CD14-positive monocyte (primary cell): ENCODE data around the gene ACVR1B. TPM values are rescaled to one million over a fixed set of nuclear protein-coding genes. Genes with fewer than 3 reads are reported as not detected.
A peak's percentile ranks its signal among the peaks of the same experiment; 100 is the strongest.

Experiments used
- DNase-seq, 3 donors: peaks; one replicate each; pipeline ENCODE4 v3.0.0-alpha.2; 2011 to 2022
- H2AFZ ChIP-seq: 2 replicates; pipeline ENCODE4 v1.6.0; 2012; ENCODE audit warnings: mild to moderate bottlenecking, low read depth, low read length, inconsistent platforms; ENCODE audit not compliant: insufficient read depth, poor library complexity, severe bottlenecking
- H3K27ac ChIP-seq, 2 donors: 1 replicate in 1 of 2; 2 replicates in 1 of 2; pipeline ENCODE4 v1.5.1; 2012 to 2013; ENCODE audit warnings: low read length in 2 of 2, control low read depth in 1 of 2, inconsistent platforms in 1 of 2, low read depth in 1 of 2, mild to moderate bottlenecking in 1 of 2
- H3K27me3 ChIP-seq, 2 donors: one replicate each; pipeline versions ENCODE4 v1.6.0 to v1.6.1; 2011 to 2013; ENCODE audit warnings: low read length in 2 of 2; ENCODE audit not compliant: control insufficient read depth in 2 of 2, insufficient read depth in 2 of 2
- H3K36me3 ChIP-seq, 2 donors: replicated peaks in 1 of 2; 1 replicate in 1 of 2; 2 replicates in 1 of 2; pipeline versions ENCODE4 v1.5.1 to v1.6.1; 2012 to 2013; ENCODE audit warnings: low read length in 2 of 2, control low read depth in 1 of 2, inconsistent platforms in 1 of 2, mild to moderate bottlenecking in 1 of 2; ENCODE audit not compliant: insufficient read depth in 2 of 2, control insufficient read depth in 1 of 2
- H3K4me1 ChIP-seq, 2 donors: 1 replicate in 1 of 2; 2 replicates in 1 of 2; pipeline versions ENCODE4 v1.5.1 to v1.6.1; 2012 to 2013; ENCODE audit warnings: low read length in 2 of 2, control low read depth in 1 of 2, inconsistent platforms in 1 of 2, mild to moderate bottlenecking in 1 of 2, moderate library complexity in 1 of 2; ENCODE audit not compliant: insufficient read depth in 2 of 2, control insufficient read depth in 1 of 2
- H3K4me2 ChIP-seq: replicated peaks from 2 replicates; pipeline ENCODE3; 2012; ENCODE audit warnings: low read length, moderate library complexity, mild to moderate bottlenecking; ENCODE audit not compliant: poor library complexity, severe bottlenecking; ENCODE audit errors: extremely low read depth
- H3K4me3 ChIP-seq, 3 experiments: fragments of 200-600 bp in 1 of 3; sonication (generic) in 1 of 3; replicated peaks in 1 of 3; 1 replicate in 2 of 3; 2 replicates in 1 of 3; pipeline ENCODE4 v1.5.1; 2011 to 2013; ENCODE audit warnings: low read length in 3 of 3, mild to moderate bottlenecking in 3 of 3, control low read depth in 2 of 3, low read depth in 2 of 3, inconsistent platforms in 1 of 3, moderate library complexity in 1 of 3
- H3K79me2 ChIP-seq: 2 replicates; pipeline ENCODE4 v1.6.0; 2012; ENCODE audit warnings: mild to moderate bottlenecking, control low read depth, inconsistent platforms, low read length, moderate library complexity; ENCODE audit not compliant: insufficient read depth
- H3K9ac ChIP-seq: 2 replicates; pipeline ENCODE4 v1.6.0; 2017; ENCODE audit warnings: low read length, mild to moderate bottlenecking; ENCODE audit not compliant: insufficient read depth, poor library complexity, severe bottlenecking
- H3K9me3 ChIP-seq, 2 donors: replicated peaks in 1 of 2; 1 replicate in 1 of 2; 2 replicates in 1 of 2; pipeline versions ENCODE4 v1.5.1 to v1.6.1; 2012 to 2013; ENCODE audit warnings: low read length in 2 of 2, control low read depth in 1 of 2; ENCODE audit not compliant: control insufficient read depth in 1 of 2, insufficient read depth in 1 of 2
- H4K20me1 ChIP-seq: 2 replicates; pipeline ENCODE4 v1.6.0; 2012; ENCODE audit warnings: mild to moderate bottlenecking, low read length, control low read depth, moderate library complexity; ENCODE audit not compliant: insufficient read depth
- H3K27ac Mint-ChIP-seq, 7 donors: one replicate each; pipeline ENCODE4 v1.8.0; 2020; ENCODE audit warnings: mild to moderate bottlenecking in 7 of 7, mixed read lengths in 7 of 7, moderate library complexity in 6 of 7, inconsistent platforms in 2 of 7
- H3K27me3 Mint-ChIP-seq, 3 donors: one replicate each; pipeline ENCODE4 v1.8.0; 2021 to 2022; ENCODE audit warnings: low read depth in 3 of 3, mild to moderate bottlenecking in 3 of 3, mixed read lengths in 3 of 3, moderate library complexity in 3 of 3, inconsistent platforms in 1 of 3
- H3K36me3 Mint-ChIP-seq, 2 donors: one replicate each; pipeline ENCODE4 v1.8.0; 2020; ENCODE audit warnings: mixed read lengths in 2 of 2, inconsistent platforms in 1 of 2, mild to moderate bottlenecking in 1 of 2
- H3K4me1 Mint-ChIP-seq: one replicate; pipeline ENCODE4 v1.8.0; 2020; ENCODE audit warnings: mild to moderate bottlenecking, mixed read lengths
- H3K4me3 Mint-ChIP-seq, 2 donors: one replicate each; pipeline ENCODE4 v1.8.0; 2020; ENCODE audit warnings: mild to moderate bottlenecking in 2 of 2, mixed read lengths in 2 of 2, moderate library complexity in 1 of 2
- H3K9me3 Mint-ChIP-seq, 7 donors: one replicate each; pipeline ENCODE4 v1.8.0; 2020 to 2022; ENCODE audit warnings: mixed read lengths in 7 of 7, mild to moderate bottlenecking in 6 of 7, moderate library complexity in 6 of 7, inconsistent platforms in 2 of 7
- WGBS: methylation state at CpG from one replicate; pipeline ENCODE4 v1.1.5; 2013; ENCODE audit warnings: missing lambda C conversion rate; ENCODE audit not compliant: insufficient coverage; 5-methylcytosine and 5-hydroxymethylcytosine counted together
- intact Hi-C, 2 donors: fragments of 100-400 bp; cut with micrococcal nuclease; formaldehyde crosslinking; loops; one replicate each; pipeline versions ENCODE4 v1.15.0 to v1.15.1; 2023
- polyA plus RNA-seq, 3 donors: library from polyadenylated mRNA; depleted of rRNA in 1 of 3; unstranded in 2 of 3; stranded (reverse) in 1 of 3; fragments of 300-500 nt in 2 of 3; fragments of >200 nt in 1 of 3; fragmentation: Illumina TruSeq in 2 of 3; gene quantifications; 1 replicate in 2 of 3; 2 replicates in 1 of 3; pipeline ENCODE4 v1.2.3, GENCODE V29; 2012 to 2021
- TF ChIP-seq, protein P1 (sequence below): fragments of 200-600 bp; IDR thresholded peaks from one replicate; pipeline ENCODE4 v1.8.0; 2022; ENCODE audit warnings: antibody characterized with exemption, mild to moderate bottlenecking

ACVR1B gene
- polyA plus RNA-seq, 3 donors, result 1.8 to 18.5 (median 3.9) TPM

GRCh38 chr12:52042706-52043385 is 91.3 kb downstream of the ACVR1B start:
- no peak overlapping the region for H3K27ac ChIP-seq
- intact Hi-C loops, result no loop called here

GRCh38 chr12:52043386-52044212 is 92.1 kb downstream of the ACVR1B start:
- TF ChIP-seq, protein P1, sequence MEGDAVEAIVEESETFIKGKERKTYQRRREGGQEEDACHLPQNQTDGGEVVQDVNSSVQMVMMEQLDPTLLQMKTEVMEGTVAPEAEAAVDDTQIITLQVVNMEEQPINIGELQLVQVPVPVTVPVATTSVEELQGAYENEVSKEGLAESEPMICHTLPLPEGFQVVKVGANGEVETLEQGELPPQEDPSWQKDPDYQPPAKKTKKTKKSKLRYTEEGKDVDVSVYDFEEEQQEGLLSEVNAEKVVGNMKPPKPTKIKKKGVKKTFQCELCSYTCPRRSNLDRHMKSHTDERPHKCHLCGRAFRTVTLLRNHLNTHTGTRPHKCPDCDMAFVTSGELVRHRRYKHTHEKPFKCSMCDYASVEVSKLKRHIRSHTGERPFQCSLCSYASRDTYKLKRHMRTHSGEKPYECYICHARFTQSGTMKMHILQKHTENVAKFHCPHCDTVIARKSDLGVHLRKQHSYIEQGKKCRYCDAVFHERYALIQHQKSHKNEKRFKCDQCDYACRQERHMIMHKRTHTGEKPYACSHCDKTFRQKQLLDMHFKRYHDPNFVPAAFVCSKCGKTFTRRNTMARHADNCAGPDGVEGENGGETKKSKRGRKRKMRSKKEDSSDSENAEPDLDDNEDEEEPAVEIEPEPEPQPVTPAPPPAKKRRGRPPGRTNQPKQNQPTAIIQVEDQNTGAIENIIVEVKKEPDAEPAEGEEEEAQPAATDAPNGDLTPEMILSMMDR, result no peak

More at GRCh38 chr12:52042706-52043385, 91.3 kb downstream of the ACVR1B start:
- Histone ChIP-seq H3K4me3 (no peak overlapping the region), H3K4me1 (peaks cover 30 to 58% of the 10 kb centered on the region in 2 donors), H4K20me1 (no peaks in the 10 kb centered on the region), H3K4me2 (no peak overlapping the region), H3K79me2 (no peaks in the 10 kb centered on the region), H3K27me3 (peaks cover 0 to under 1% of the 10 kb centered on the region in 2 donors), H2AFZ (no peak overlapping the region), H3K36me3 (no peaks in the 10 kb centered on the region), H3K9me3 (no peaks in the 10 kb centered on the region), H3K9ac (no peak overlapping the region)
- 100% methylated on average over 3 of the region's 8 CpGs for WGBS
- peak overlapping the region in 3 of 7 donors; percentile 13 to 62 (median 46) for H3K27ac Mint-ChIP-seq
- H3K27me3 Mint-ChIP-seq, result peaks cover 15 to 29% (median 21%) of the 10 kb centered on the region in 3 donors
- TF ChIP-seq, protein P1, result no peak
- H3K36me3 Mint-ChIP-seq, result peaks cover 4 to 15% of the 10 kb centered on the region in 2 donors
- H3K9me3 Mint-ChIP-seq, result peaks cover 0 to 3% (median 0%) of the 10 kb centered on the region in 7 donors
- H3K4me1 Mint-ChIP-seq, result peaks cover 57% of the 10 kb centered on the region
- H3K4me3 Mint-ChIP-seq, result no peak overlapping the region
- no peak for DNase-seq

More at GRCh38 chr12:52043386-52044212, 92.1 kb downstream of the ACVR1B start:
- peaks cover 7 to 24% (median 16%) of the 10 kb centered on the region in 3 donors for H3K27me3 Mint-ChIP-seq
- no peak overlapping the region for H3K4me3 ChIP-seq
- no peak overlapping the region for H3K4me3 Mint-ChIP-seq
- WGBS, result 88% methylated on average over 17 of the region's 21 CpGs
- H3K4me2 ChIP-seq, result no peak overlapping the region
- H3K4me1 Mint-ChIP-seq, result peaks cover 55% of the 10 kb centered on the region
- no peak overlapping the region for H2AFZ ChIP-seq
- H3K4me1 ChIP-seq, result peaks cover 26 to 56% of the 10 kb centered on the region in 2 donors
- H3K36me3 Mint-ChIP-seq, result peaks cover 4 to 10% of the 10 kb centered on the region in 2 donors
- no peaks in the 10 kb centered on the region for H4K20me1 ChIP-seq
- no peak overlapping the region for H3K9ac ChIP-seq
- H3K79me2 ChIP-seq, result no peaks in the 10 kb centered on the region
- no peak for DNase-seq
- H3K36me3 ChIP-seq, result no peaks in the 10 kb centered on the region
- intact Hi-C loops, result no loop called here
- no peaks in the 10 kb centered on the region for H3K27me3 ChIP-seq
- H3K27ac ChIP-seq, result no peak overlapping the region
- H3K27ac Mint-ChIP-seq, result peak overlapping the region in 4 of 7 donors; percentile 8 to 77 (median 40)
- H3K9me3 Mint-ChIP-seq, result no peaks in the 10 kb centered on the region
- no peaks in the 10 kb centered on the region for H3K9me3 ChIP-seq
